ENCODE results near the gene TAL1. TPM values are rescaled to one million over a fixed set of nuclear protein-coding genes. Genes with fewer than 3 reads are reported as not detected.
"Not testable (repeated sequence)": the region's sequence is repeated elsewhere in the genome, so short reads cannot be mapped to it uniquely, and the experiment has no call there.

The TAL1 gene
- total and polyA plus RNA-seq, 10 of the 15 experiments (the other 5 are each of a cell fraction or from before 2014, with no cell fraction given), result 0.05 TPM; not detected in 9

DNA sequence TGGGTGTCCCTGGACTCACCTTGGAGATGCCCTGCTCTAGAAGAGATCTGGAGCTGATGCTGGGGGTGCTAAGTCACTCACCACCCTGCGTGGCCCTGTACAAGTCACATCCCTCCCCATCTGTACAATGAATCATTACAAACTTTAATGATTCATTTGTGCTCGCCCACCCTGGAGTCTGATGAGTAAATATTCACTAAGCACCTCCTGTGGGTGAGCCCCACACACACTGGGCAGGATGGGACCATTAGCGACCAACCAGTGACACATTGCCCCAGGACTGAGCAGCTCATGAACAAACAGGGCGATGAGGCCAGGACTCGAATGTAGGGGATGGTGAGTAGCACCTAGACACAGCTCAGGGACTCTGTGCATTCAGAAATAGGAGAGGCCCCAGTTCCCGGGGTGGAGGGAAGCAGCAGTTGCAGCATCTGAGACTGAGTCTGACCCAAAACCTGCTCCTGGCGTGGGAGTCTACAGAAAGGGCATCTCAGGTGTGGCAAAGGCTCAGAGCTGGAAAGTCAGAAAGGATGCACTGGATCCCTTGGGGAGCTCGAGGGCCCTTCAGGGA, 24.1 kb downstream of the TAL1 start (continued):
- TF ChIP-seq, protein P1, sequence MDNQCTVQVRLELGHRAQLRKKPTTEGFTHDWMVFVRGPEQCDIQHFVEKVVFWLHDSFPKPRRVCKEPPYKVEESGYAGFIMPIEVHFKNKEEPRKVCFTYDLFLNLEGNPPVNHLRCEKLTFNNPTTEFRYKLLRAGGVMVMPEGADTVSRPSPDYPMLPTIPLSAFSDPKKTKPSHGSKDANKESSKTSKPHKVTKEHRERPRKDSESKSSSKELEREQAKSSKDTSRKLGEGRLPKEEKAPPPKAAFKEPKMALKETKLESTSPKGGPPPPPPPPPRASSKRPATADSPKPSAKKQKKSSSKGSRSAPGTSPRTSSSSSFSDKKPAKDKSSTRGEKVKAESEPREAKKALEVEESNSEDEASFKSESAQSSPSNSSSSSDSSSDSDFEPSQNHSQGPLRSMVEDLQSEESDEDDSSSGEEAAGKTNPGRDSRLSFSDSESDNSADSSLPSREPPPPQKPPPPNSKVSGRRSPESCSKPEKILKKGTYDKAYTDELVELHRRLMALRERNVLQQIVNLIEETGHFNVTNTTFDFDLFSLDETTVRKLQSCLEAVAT (IDR thresholded peaks at IDR 0.05), result no peak
- TF ChIP-seq ZNF274 (IDR thresholded peaks at IDR 0.05; ENCODE audit: insufficient read depth, insufficient read length), result no peak

DNA sequence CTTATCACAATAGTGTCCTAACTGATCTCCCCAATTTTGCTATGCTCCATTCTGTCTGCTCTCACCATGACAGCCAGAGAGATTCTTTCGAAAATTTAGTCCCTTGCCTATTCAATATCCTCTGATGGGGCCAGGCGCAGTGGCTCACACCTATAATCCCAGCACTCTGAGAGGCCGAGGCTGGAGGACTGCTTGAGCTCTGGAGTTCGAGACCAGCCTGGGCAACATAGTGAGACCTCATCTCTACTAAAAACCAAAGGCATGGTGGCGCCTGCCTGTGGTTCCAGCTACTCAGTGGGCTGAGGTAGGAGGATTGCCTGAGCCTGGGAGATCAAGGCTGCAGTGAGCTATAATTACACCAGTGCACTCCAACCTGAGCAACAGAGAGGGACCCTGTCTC, 26.1 kb downstream of the TAL1 start:
- in situ Hi-C loops (cut with MboI) (no loop called here), intact Hi-C loops (cut with micrococcal nuclease; ENCODE audit: unreplicated experiment) (no loop called here)
- no peak overlapping the region for H3K9ac ChIP-seq (ENCODE audit: control insufficient read depth, insufficient read depth, low read length)
- no peak overlapping the region for H3K4me2 ChIP-seq (ENCODE audit: control insufficient read depth, insufficient read depth)
- no peaks in the 10 kb centered on the region for H3K36me3 ChIP-seq (ENCODE audit: control insufficient read depth in 2 of 2, insufficient read depth in 2 of 2, low read length in 1 of 2)
- WGBS (ENCODE audit: insufficient coverage, insufficient replicate concordance, low lambda C conversion rate, missing lambda C conversion rate), result 18% methylated on average over 5 of the region's 5 CpGs
- H3K27ac ChIP-seq (ENCODE audit: control insufficient read depth, insufficient read depth), result no peak overlapping the region
- no peak overlapping the region for H3K4me3 ChIP-seq
- CTCF ChIA-PET, result interaction anchor here (1.9 kb wide), 1 partner anchor 12 kb away, joined by 6 read pairs; no protein-coding TSS in a partner anchor
- no peaks in the 10 kb centered on the region for H3K79me2 ChIP-seq (ENCODE audit: control insufficient read depth, insufficient read depth, low read length)
- POLR2A ChIA-PET, result no interaction called here
- no peak for DNase-seq (ENCODE audit: low read depth, low spot score)
- H3K27me3 ChIP-seq (replicated peaks in 1 of 2; ENCODE audit: control insufficient read depth in 2 of 2, insufficient read depth in 2 of 2, low read length in 1 of 2), result peaks cover 0 to 3% of the 10 kb centered on the region in 2 experiments; a peak in 3 of 4 replicates
- no peaks in the 10 kb centered on the region for H3K9me3 ChIP-seq (replicated peaks; ENCODE audit: control insufficient read depth, insufficient read depth, low read length)
- TF ChIP-seq ZNF24 (IDR thresholded peaks at IDR 0.05), result no peak
- RAD21 ChIA-PET (ENCODE audit: unreplicated experiment), result no interaction called here
- SMC1A ChIA-PET (ENCODE audit: uncharacterized antibody, unreplicated experiment), result no interaction called here
- no peak overlapping the region for H2AFZ ChIP-seq (ENCODE audit: control insufficient read depth, low read depth, low read length)
- H4K20me1 ChIP-seq (ENCODE audit: control insufficient read depth, insufficient read depth), result no peaks in the 10 kb centered on the region
- no peak for ATAC-seq
- H3K4me1 ChIP-seq (ENCODE audit: control insufficient read depth, insufficient read depth, low read length), result no peaks in the 10 kb centered on the region
- no peak for FAIRE-seq
- BruUV-seq (replicated peaks), result no TSS peak

DNA sequence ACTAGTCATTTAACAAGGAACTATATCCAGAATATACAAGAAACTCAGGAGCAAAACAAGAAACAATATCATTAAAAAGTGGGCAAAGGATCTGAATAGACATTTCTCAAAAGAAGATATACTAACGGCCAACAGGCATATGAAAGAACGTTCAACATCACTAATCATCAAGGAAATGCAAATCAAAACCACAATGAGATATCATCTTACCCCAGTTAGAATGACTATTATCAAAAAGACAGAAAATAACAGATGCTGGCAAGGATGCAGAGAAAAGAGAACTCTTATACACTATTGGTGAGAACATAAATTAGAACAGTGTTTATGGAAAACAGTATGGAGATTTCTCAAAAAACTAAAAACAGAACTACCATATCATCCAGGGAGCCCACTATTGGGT, 28.5 kb downstream of the TAL1 start:
- FAIRE-seq; H3K9me3 ChIP-seq (replicated peaks; ENCODE audit: control insufficient read depth, insufficient read depth, low read length); RAD21 ChIA-PET (ENCODE audit: unreplicated experiment); H3K79me2 ChIP-seq (ENCODE audit: control insufficient read depth, insufficient read depth, low read length); ATAC-seq; H3K27me3 ChIP-seq (replicated peaks in 1 of 2; ENCODE audit: control insufficient read depth in 2 of 2, insufficient read depth in 2 of 2, low read length in 1 of 2); H3K36me3 ChIP-seq (ENCODE audit: control insufficient read depth in 2 of 2, insufficient read depth in 2 of 2, low read length in 1 of 2); H3K4me1 ChIP-seq (ENCODE audit: control insufficient read depth, insufficient read depth, low read length); H3K27ac ChIP-seq (ENCODE audit: control insufficient read depth, insufficient read depth); H4K20me1 ChIP-seq (ENCODE audit: control insufficient read depth, insufficient read depth); H2AFZ ChIP-seq (ENCODE audit: control insufficient read depth, low read depth, low read length); BruUV-seq (replicated peaks); H3K4me2 ChIP-seq (ENCODE audit: control insufficient read depth, insufficient read depth); DNase-seq (ENCODE audit: low read depth, low spot score); in situ Hi-C loops (cut with MboI); intact Hi-C loops (cut with micrococcal nuclease; ENCODE audit: unreplicated experiment); H3K4me3 ChIP-seq; H3K9ac ChIP-seq (ENCODE audit: control insufficient read depth, insufficient read depth, low read length); POLR2A ChIA-PET: not testable (repeated sequence)
- SMC1A ChIA-PET (ENCODE audit: uncharacterized antibody, unreplicated experiment), result interaction anchor here (1.4 kb wide), 1 partner anchor 10 kb away, joined by 3 read pairs; no protein-coding TSS in a partner anchor
- 5% methylated on average over 2 of the region's 2 CpGs for WGBS (ENCODE audit: insufficient coverage, insufficient replicate concordance, low lambda C conversion rate, missing lambda C conversion rate)
- CTCF ChIA-PET, result interaction anchor here (0.9 kb wide), 1 partner anchor 12 kb away, joined by 3 read pairs; no protein-coding TSS in a partner anchor

All from GM12878 (cell line).